K562 treated with DMSO at 1 percent for 48 hours (cell line): Measurements from ENCODE around the gene KRTAP15-1. TPM values are rescaled to one million over a fixed set of nuclear protein-coding genes. Genes with fewer than 3 reads are reported as not detected.

Source experiments
- total RNA-seq: library from RNA; unstranded; fragments of 300-600 nt; gene quantifications from 2 replicates; pipeline ENCODE4 v1.2.3, GENCODE V29; 2022; ENCODE audit warnings: low replicate concordance; ENCODE audit errors: extremely low read depth

KRTAP15-1 gene
- total RNA-seq = not detected in 2 replicates

GRCh38 chr21:30439975-30440374 lies at the start of gene KRTAP15-1:
KRTAP15-1 (plus strand) TSS chr21:30440275; CDS start chr21:30440328, 53 bp downstream.

GRCh38 chr21:30395731-30396130 lies 44.3 kb upstream of the KRTAP15-1 start, which contains the start of gene KRTAP13-1:
KRTAP13-1 (plus strand) TSS chr21:30396031; CDS start chr21:30396087, 56 bp downstream.

GRCh38 chr21:30425826-30426225 lies 14.2 kb upstream of the KRTAP15-1 start, which contains the start of gene KRTAP13-3:
KRTAP13-3 (minus strand) TSS chr21:30425926; CDS start chr21:30425912, 14 bp downstream.

GRCh38 chr21:30430170-30430655 lies 9.9 kb upstream of the KRTAP15-1 start, which contains the start of gene KRTAP13-4:
KRTAP13-4 (plus strand) TSS chr21:30430220; CDS start chr21:30430276, 56 bp downstream.

GRCh38 chr21:30480145-30480544 lies 40.1 kb downstream of the KRTAP15-1 start, which contains the start of gene KRTAP19-1:
KRTAP19-1 (minus strand) TSS chr21:30480367; CDS start chr21:30480317, 50 bp downstream.

GRCh38 chr21:30487336-30487735 lies 47.3 kb downstream of the KRTAP15-1 start, which contains the start of gene KRTAP19-2:
KRTAP19-2 (minus strand) TSS chr21:30487436; CDS start chr21:30487348, 88 bp downstream.

Other genes starting within 250 kb of the KRTAP15-1 start
- gene CLDN8, start 224.2 kb upstream of the KRTAP15-1 start, total RNA-seq = not detected in 2 replicates
- gene KRTAP24-1, start 157.3 kb upstream of the KRTAP15-1 start, total RNA-seq = not detected in 2 replicates
- not detected in 2 replicates for gene KRTAP25-1, start 150.8 kb upstream of the KRTAP15-1 start, total RNA-seq
- gene KRTAP26-1, start 120.0 kb upstream of the KRTAP15-1 start, total RNA-seq = not detected in 2 replicates
- gene KRTAP27-1, start 102.6 kb upstream of the KRTAP15-1 start, total RNA-seq = not detected in 2 replicates
- gene KRTAP23-1, start 91.7 kb upstream of the KRTAP15-1 start, total RNA-seq = not detected in 2 replicates
- not detected in 2 replicates for gene KRTAP13-2, start 68.0 kb upstream of the KRTAP15-1 start, total RNA-seq
- gene KRTAP13-1, start 44.2 kb upstream of the KRTAP15-1 start, total RNA-seq = not detected in 2 replicates
- not detected in 2 replicates for gene KRTAP13-3, start 14.3 kb upstream of the KRTAP15-1 start, total RNA-seq
- gene KRTAP13-4, start 10.1 kb upstream of the KRTAP15-1 start, total RNA-seq = not detected in 2 replicates
- gene KRTAP19-1, start 40.1 kb downstream of the KRTAP15-1 start, total RNA-seq = not detected in 2 replicates
- gene KRTAP19-2, start 47.2 kb downstream of the KRTAP15-1 start, total RNA-seq = not detected in 2 replicates
- not detected in 2 replicates for gene KRTAP19-3, start 51.7 kb downstream of the KRTAP15-1 start, total RNA-seq
- not detected in 2 replicates for gene KRTAP19-4, start 56.9 kb downstream of the KRTAP15-1 start, total RNA-seq
- not detected in 2 replicates for gene KRTAP19-5, start 61.9 kb downstream of the KRTAP15-1 start, total RNA-seq
- gene KRTAP19-6, start 101.6 kb downstream of the KRTAP15-1 start, total RNA-seq = not detected in 2 replicates
- not detected in 2 replicates for gene KRTAP19-7, start 121.0 kb downstream of the KRTAP15-1 start, total RNA-seq
- not detected in 2 replicates for gene KRTAP22-2, start 150.1 kb downstream of the KRTAP15-1 start, total RNA-seq
- gene KRTAP6-3, start 152.2 kb downstream of the KRTAP15-1 start, total RNA-seq = not detected in 2 replicates
- gene KRTAP6-2, start 158.6 kb downstream of the KRTAP15-1 start, total RNA-seq = not detected in 2 replicates
- gene KRTAP22-1, start 160.8 kb downstream of the KRTAP15-1 start, total RNA-seq = not detected in 2 replicates
- gene KRTAP6-1, start 173.7 kb downstream of the KRTAP15-1 start, total RNA-seq = not detected in 2 replicates
- gene KRTAP20-1, start 176.2 kb downstream of the KRTAP15-1 start, total RNA-seq = not detected in 2 replicates
- not detected in 2 replicates for gene KRTAP20-4, start 180.4 kb downstream of the KRTAP15-1 start, total RNA-seq
- not detected in 2 replicates for gene KRTAP20-2, start 194.9 kb downstream of the KRTAP15-1 start, total RNA-seq
- gene KRTAP20-3, start 202.6 kb downstream of the KRTAP15-1 start, total RNA-seq = not detected in 2 replicates